Ovary (tissue), 9 donors: Measurements from ENCODE around the gene PNLIPRP2. TPM values are rescaled to one million over a fixed set of nuclear protein-coding genes. Genes with fewer than 3 reads are reported as not detected.

Source experiments
- DNase-seq, 5 donors: peaks; one replicate each; pipeline ENCODE4 v3.0.0-alpha.2; 2019 to 2020
- H3K27ac ChIP-seq, 2 donors: fragments of 200-600 bp; one replicate each; pipeline versions ENCODE4 v1.5.1 to v1.8.0; 2019 to 2022
- H3K27me3 ChIP-seq: fragments of 200-600 bp; one replicate; pipeline ENCODE4 v1.8.0; 2022
- H3K36me3 ChIP-seq: fragments of 200-600 bp; sonication (generic); one replicate; pipeline ENCODE4 v1.5.1; 2019
- H3K4me1 ChIP-seq: one replicate; pipeline ENCODE4 v1.8.1; 2013; ENCODE audit warnings: mild to moderate bottlenecking, moderate library complexity; ENCODE audit not compliant: insufficient read depth
- H3K4me3 ChIP-seq: fragments of 200-600 bp; sonication (generic); one replicate; pipeline ENCODE4 v1.5.1; 2017
- H3K9me3 ChIP-seq, 2 donors: fragments of 200-600 bp in 1 of 2; sonication (generic) in 1 of 2; one replicate each; pipeline versions ENCODE4 v1.5.1 to v1.8.1; 2013 to 2019; ENCODE audit warnings: mild to moderate bottlenecking in 1 of 2, moderate library complexity in 1 of 2
- CTCF ChIP-seq, 3 donors: fragments of 450-650 bp in 2 of 3; fragments of 200-600 bp in 1 of 3; IDR thresholded peaks; one replicate each; pipeline versions ENCODE4 v1.5.1 to v1.8.0; 2016 to 2022; ENCODE audit warnings: antibody characterized with exemption in 3 of 3, mild to moderate bottlenecking in 1 of 3
- EP300 ChIP-seq: sonication (generic); formaldehyde crosslinking; IDR thresholded peaks from one replicate; pipeline ENCODE4 v1.6.1; 2017; ENCODE audit warnings: antibody characterized with exemption
- POLR2A ChIP-seq: fragments of 450-650 bp; IDR thresholded peaks from one replicate; pipeline ENCODE4 v1.6.1; 2017; ENCODE audit warnings: antibody characterized with exemption, mild to moderate bottlenecking, moderate library complexity
- WGBS, 3 donors: extraction: QIAGEN DNeasy Blood & Tissue Kit in 1 of 3; methylation state at CpG; one replicate each; pipeline versions ENCODE4 v1.1.5 to v1.1.7; 2013 to 2017; 5-methylcytosine and 5-hydroxymethylcytosine counted together
- intact Hi-C, 4 donors: fragments of 100-400 bp; cut with DNase I; formaldehyde crosslinking; loops; one replicate each; pipeline versions ENCODE4 v1.11.0 to v1.15.1; 2022 to 2023
- polyA plus RNA-seq, 2 donors: library from polyadenylated mRNA; stranded (reverse); fragments of 200-250 nt in 1 of 2; fragments of 350-450 nt in 1 of 2; fragmentation: Illumina TruSeq in 1 of 2; extraction: RNeasy Lipid Tissue Mini Kit (QIAGEN cat#74804) in 1 of 2; gene quantifications; one replicate each; pipeline ENCODE4 v1.2.3, GENCODE V29; 2013 to 2014
- total RNA-seq, 7 donors: library from RNA; depleted of rRNA in 2 of 7; stranded (reverse); fragments of >200 nt in 2 of 7; fragmentation: NEBNext Ultra II Directional in 3 of 7; extraction: Animal tissue kit (Norgen Biotek cat#: 25700) in 3 of 7; gene quantifications; one replicate each; pipeline versions ENCODE4 v1.1.0 to v1.2.4, GENCODE V29; 2016 to 2023
- donor health status: DM: no; HTN: no; CAD: no; lungs with moderate emphysema.
- donor health status: DM: no; HTN: no; CAD: no.
- donor health status: Bipolar disorder and iron deficiency.
- donor health status: DM: yes; HTN: yes; CAD: no.
- donor health status: DM: no; HTN: no; CAD: no.
- donor health status: DM: yes; HTN: yes; CAD: no.

PNLIPRP2 gene
- total and polyA plus RNA-seq, 9 donors: 0.15 to 1.4 (median 0.24) TPM; not detected in 4

DNA sequence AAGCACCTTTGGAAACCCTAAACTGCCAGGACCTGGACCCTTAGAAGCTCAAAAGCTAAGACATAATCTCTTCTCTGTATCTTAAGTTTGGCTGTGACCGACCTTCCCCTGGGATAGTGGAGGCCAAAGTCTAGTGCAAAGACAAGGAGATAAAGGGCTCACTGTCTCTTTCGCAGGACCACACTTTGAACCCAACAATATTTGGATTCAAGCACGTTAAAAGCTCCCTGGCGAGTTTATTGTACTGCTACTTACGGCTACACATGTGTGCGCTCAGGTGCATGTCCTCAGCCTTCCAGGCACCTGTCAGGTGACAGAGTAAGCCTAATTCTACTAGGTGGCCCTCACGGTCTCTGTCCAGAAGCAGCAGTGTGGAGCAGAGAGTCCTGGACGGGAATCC is 55.9 kb downstream of the PNLIPRP2 start:
- no peak for TF ChIP-seq CTCF (IDR thresholded peaks at IDR 0.05)
- TF ChIP-seq EP300: no peak
- no peak for TF ChIP-seq POLR2A
- H3K9me3 ChIP-seq: no peaks in the 10 kb centered on the region
- H3K4me1 ChIP-seq: no peaks in the 10 kb centered on the region
- no peak for DNase-seq
- intact Hi-C loops: loop anchor here in 1 of 4 donors (10.0 kb wide), 1 partner anchor 498 kb away; no protein-coding TSS in a partner anchor
- no peak overlapping the region for H3K27ac ChIP-seq
- no peaks in the 10 kb centered on the region for H3K36me3 ChIP-seq
- 81 to 84% (median 82%) methylated on average over 8 of the region's 8 CpGs for WGBS, 3 donors
- no peaks in the 10 kb centered on the region for H3K27me3 ChIP-seq
- H3K4me3 ChIP-seq: no peak overlapping the region

DNA sequence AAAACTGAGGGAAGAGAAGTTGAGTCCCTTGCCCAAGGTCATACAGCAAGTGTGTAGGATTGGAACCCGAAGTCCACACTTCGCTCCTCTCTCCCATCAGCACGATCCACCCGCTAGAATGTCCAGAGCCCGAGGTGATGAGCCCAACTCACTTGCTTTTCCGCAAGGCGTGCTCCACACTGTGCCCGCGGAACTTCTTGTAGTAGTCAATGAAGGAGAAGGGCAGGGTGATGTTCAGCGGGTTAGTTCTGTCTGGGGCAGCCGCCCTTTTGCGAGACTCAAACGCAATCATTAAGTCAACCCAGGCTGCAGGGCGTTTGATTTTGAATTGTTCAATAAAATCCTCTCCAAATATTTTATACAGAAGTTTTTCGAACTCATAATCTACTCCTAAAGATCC is 58.6 kb downstream of the PNLIPRP2 start:
- H3K36me3 ChIP-seq: no peaks in the 10 kb centered on the region
- intact Hi-C loops: loop anchor here in 1 of 4 donors (10.0 kb wide), 1 partner anchor 495 kb away; no protein-coding TSS in a partner anchor
- no peaks in the 10 kb centered on the region for H3K27me3 ChIP-seq
- no peak overlapping the region for H3K4me3 ChIP-seq
- no peaks in the 10 kb centered on the region for H3K9me3 ChIP-seq
- no peaks in the 10 kb centered on the region for H3K4me1 ChIP-seq
- H3K27ac ChIP-seq: no peak overlapping the region
- TF ChIP-seq EP300 (no peak), POLR2A (no peak), CTCF (IDR thresholded peaks at IDR 0.05) (no peak)
- DNase-seq: no peak
- 93 to 95% (median 95%) methylated on average over 15 of the region's 15 CpGs for WGBS, 3 donors

- H3K9me3 ChIP-seq: no peaks in the 10 kb centered on the region
- H3K27me3 ChIP-seq: no peaks in the 10 kb centered on the region
- no peak overlapping the region for H3K4me3 ChIP-seq
- DNase-seq: no peak
- WGBS, 3 donors: 88 to 94% (median 93%) methylated on average over 9 of the region's 9 CpGs
- no peak overlapping the region for H3K27ac ChIP-seq
- peaks cover 10% of the 10 kb centered on the region for H3K4me1 ChIP-seq
- intact Hi-C loops: loop anchor here in 3 of 4 donors (2.0 to 10.0 kb wide), 4 partner anchors 62 to 106 kb away; partner anchors contain the start of gene HSPA12A (in 2 of the 3)
- no peaks in the 10 kb centered on the region for H3K36me3 ChIP-seq
- TF ChIP-seq EP300: no peak
- TF ChIP-seq POLR2A: no peak
- no peak for TF ChIP-seq CTCF (IDR thresholded peaks at IDR 0.05)
Observed at GRCh38 chr10:116683166-116683565, 62.4 kb downstream of the PNLIPRP2 start.

DNA sequence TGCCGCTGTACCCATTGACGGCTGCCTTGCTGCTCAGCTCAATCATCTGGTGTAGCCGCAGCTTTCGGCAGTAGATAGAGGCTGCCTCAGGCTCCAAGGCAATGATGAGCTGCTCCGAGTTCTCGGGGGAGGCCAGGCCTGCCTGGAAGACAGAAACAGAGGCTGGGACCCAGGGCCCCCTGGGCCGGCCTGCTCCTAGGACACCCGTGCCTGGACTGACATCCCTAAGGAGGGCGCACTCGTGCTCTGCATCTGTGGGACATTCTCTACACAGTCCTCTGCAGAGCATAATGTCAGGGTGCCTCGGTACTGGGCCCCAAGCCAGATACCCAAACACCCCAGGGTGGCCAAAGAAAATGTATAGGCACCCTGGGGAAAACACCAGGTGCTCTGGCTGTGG is 63.1 kb downstream of the PNLIPRP2 start:
- peaks cover 10% of the 10 kb centered on the region for H3K4me1 ChIP-seq
- DNase-seq: peak in 1 of 5 donors; percentile 18
- intact Hi-C loops: loop anchor here in 3 of 4 donors (2.0 to 10.0 kb wide), 4 partner anchors 61 to 105 kb away; partner anchors contain the start of gene HSPA12A (in 2 of the 3)
- no peak overlapping the region for H3K27ac ChIP-seq
- WGBS, 3 donors: 89 to 91% (median 90%) methylated on average over 11 of the region's 11 CpGs
- H3K36me3 ChIP-seq: no peaks in the 10 kb centered on the region
- H3K4me3 ChIP-seq: no peak overlapping the region
- no peak for TF ChIP-seq POLR2A
- TF ChIP-seq EP300: no peak
- TF ChIP-seq CTCF (IDR thresholded peaks at IDR 0.05): no peak
- no peaks in the 10 kb centered on the region for H3K27me3 ChIP-seq
- no peaks in the 10 kb centered on the region for H3K9me3 ChIP-seq
